ENCODE data around the gene ZNF688. TPM values are rescaled to one million over a fixed set of nuclear protein-coding genes. Genes with fewer than 3 reads are reported as not detected.
"Not testable (repeated sequence)": the region's sequence is repeated elsewhere in the genome, so short reads cannot be mapped to it uniquely, and the experiment has no call there.

ZNF688 gene
- total and polyA plus RNA-seq, 2 of the 8 experiments (the other 6 are each of a cell fraction or from before 2014, with no cell fraction given), result 2.7 to 3.5 TPM

- no peak for TF ChIP-seq KDM1A (IDR thresholded peaks at IDR 0.05; ENCODE audit: borderline replicate concordance, low read length)
- TF ChIP-seq TCF12 (IDR thresholded peaks at IDR 0.05; ENCODE audit: low read depth, low read length), result no peak
- no peak for TF ChIP-seq CTBP2 (IDR thresholded peaks at IDR 0.05; ENCODE audit: borderline replicate concordance, insufficient read depth, insufficient read length, low read length)
- no peak for TF ChIP-seq MAFK (IDR thresholded peaks at IDR 0.05; ENCODE audit: low read depth, low read length)
Measured at GRCh38 chr16:30523768-30524574, 47.5 kb downstream of the ZNF688 start (continued).

GRCh38 chr16:30522702-30523463 is 48.6 kb downstream of the ZNF688 start:
- H3K4ac ChIP-seq (replicated peaks; ENCODE audit: insufficient read length, low read depth, low read length); H3K27me3 ChIP-seq (replicated peaks in 1 of 4; ENCODE audit: control insufficient read depth in 3 of 4, extremely low read depth in 1 of 4, insufficient read depth in 3 of 4, low read length in 3 of 4); H2BK15ac ChIP-seq (ENCODE audit: low read length); H3K9ac ChIP-seq (replicated peaks in 1 of 4; ENCODE audit: extremely low read depth in 1 of 4, low read depth in 3 of 4, low read length in 3 of 4); H3K79me2 ChIP-seq (ENCODE audit: control insufficient read depth in 1 of 2, insufficient read depth in 2 of 2, low read length in 2 of 2); H4K20me1 ChIP-seq (replicated peaks in 1 of 2; ENCODE audit: control insufficient read depth in 1 of 2, insufficient read depth in 2 of 2, low read length in 2 of 2); H3K14ac ChIP-seq (ENCODE audit: insufficient read length); H3K4me2 ChIP-seq (ENCODE audit: insufficient read depth in 1 of 2, low read depth in 2 of 2, low read length in 2 of 2); H3K4me1 ChIP-seq (replicated peaks in 1 of 4; ENCODE audit: control insufficient read depth in 3 of 4, insufficient read depth in 4 of 4, low read length in 3 of 4); H2AK5ac ChIP-seq (ENCODE audit: low read depth, low read length); H3K23me2 ChIP-seq (ENCODE audit: low read depth, low read length); H4K8ac ChIP-seq (ENCODE audit: extremely low read depth, insufficient read depth, low read length); H3K4me3 ChIP-seq (ENCODE audit: extremely low read depth in 1 of 4, insufficient read depth in 2 of 4, low read depth in 3 of 4, low read length in 4 of 4); H3K27ac ChIP-seq (ENCODE audit: low read depth, low read length); H3K23ac ChIP-seq (ENCODE audit: insufficient read length); H3K79me1 ChIP-seq (ENCODE audit: low read depth, low read length); DNase-seq (ENCODE audit: low read depth in 1 of 2, low spot score in 2 of 2); H3K56ac ChIP-seq (replicated peaks; ENCODE audit: insufficient read length, low read depth, low read length); FAIRE-seq; H2BK20ac ChIP-seq (ENCODE audit: low read length); H4K91ac ChIP-seq (replicated peaks; ENCODE audit: insufficient read length, low read length); H3K9me3 ChIP-seq (ENCODE audit: insufficient read depth in 2 of 2, low read depth in 1 of 2, low read length in 1 of 2); H2BK12ac ChIP-seq (ENCODE audit: low read depth, low read length); H4K5ac ChIP-seq (ENCODE audit: insufficient read length, low read depth, low read length); H2BK120ac ChIP-seq (replicated peaks; ENCODE audit: low read depth, low read length); H3K18ac ChIP-seq (ENCODE audit: extremely low read depth, low read length); H2AFZ ChIP-seq (ENCODE audit: low read length); H2BK5ac ChIP-seq (ENCODE audit: low read depth, low read length): not testable (repeated sequence)
- 82% methylated on average over 12 of the region's 12 CpGs; no CpG with 5 or more reads in 1 of the 2 experiments for WGBS, 2 experiments (ENCODE audit: extremely low coverage in 1 of 2, insufficient coverage in 1 of 2, insufficient read length in 1 of 2, insufficient replicate concordance in 2 of 2, low coverage in 1 of 2, low lambda C conversion rate in 2 of 2, missing lambda C conversion rate in 1 of 2)
- H3K36me3 ChIP-seq (ENCODE audit: control insufficient read depth in 2 of 4, insufficient read depth in 4 of 4, low read length in 3 of 4), result peaks cover 0 to 11% (median 0%) of the 10 kb centered on the region in 4 experiments; a peak in 1 of 8 replicates
- ChIA-PET CTCF (ENCODE audit: partially characterized antibody) (interaction anchor here (0.9 to 1.7 kb wide), 5 partner anchors 13 to 92 kb away, joined by 3 to 7 read pairs (median 4); no protein-coding TSS in a partner anchor), POLR2A (ENCODE audit: partially characterized antibody) (interaction anchor here (0.6 to 5.7 kb wide), 3 partner anchors 9 to 14 kb away, joined by 3 to 48 read pairs (median 3); partner anchors contain the start of gene ZNF747)

Measured in H1 (cell line).